NCI-H1105 treated with DMSO at 0.1 percent for 48 hours (cell line): ENCODE measurements around the gene TIGAR.

Source experiments
- DNase-seq: peaks from one replicate; lab custom pipeline; 2025; lab: John Stamatoyannopoulos, UW

Gene TIGAR

GRCh38 chr12:4282892-4283511 lies 38.0 kb upstream of the TIGAR start:
- DNase-seq, result no peak

GRCh38 chr12:4283512-4284255 lies 37.3 kb upstream of the TIGAR start:
- no peak for DNase-seq

- DNase-seq, result no peak
These were observed 36.7 kb upstream of the TIGAR start for GRCh38 chr12:4284306-4284705.

GRCh38 chr12:4285070-4285469 lies 35.9 kb upstream of the TIGAR start:
- no peak for DNase-seq

GRCh38 chr12:4286228-4286627 lies 34.8 kb upstream of the TIGAR start:
- DNase-seq, result no peak

GRCh38 chr12:4286771-4287317 lies 34.2 kb upstream of the TIGAR start:
- no peak for DNase-seq

- no peak for DNase-seq
These were observed 33.4 kb upstream of the TIGAR start for GRCh38 chr12:4287325-4288211.

- DNase-seq, result no peak
These were observed 32.5 kb upstream of the TIGAR start for GRCh38 chr12:4288296-4289131.

- no peak for DNase-seq
These were observed 31.7 kb upstream of the TIGAR start for GRCh38 chr12:4289231-4289878.

GRCh38 chr12:4289998-4290790 lies 30.8 kb upstream of the TIGAR start:
- no peak for DNase-seq

GRCh38 chr12:4292341-4293073 lies 28.5 kb upstream of the TIGAR start:
- DNase-seq, result no peak

- DNase-seq, result no peak
These were observed 27.6 kb upstream of the TIGAR start for GRCh38 chr12:4293299-4293965.

- DNase-seq, result no peak
These were observed 27.0 kb upstream of the TIGAR start for GRCh38 chr12:4293966-4294505.

- DNase-seq, result no peak
These were observed 24.3 kb upstream of the TIGAR start for GRCh38 chr12:4296751-4297150.

GRCh38 chr12:4297617-4298016 lies 23.4 kb upstream of the TIGAR start:
- DNase-seq, result no peak

GRCh38 chr12:4300883-4301282 lies 20.1 kb upstream of the TIGAR start:
- no peak for DNase-seq

GRCh38 chr12:4301932-4302501 lies 19.0 kb upstream of the TIGAR start:
- DNase-seq, result no peak

GRCh38 chr12:4302881-4303280 lies 18.1 kb upstream of the TIGAR start:
- DNase-seq, result no peak
